ENCODE data around the gene ERO1B.
A peak's percentile ranks its signal among the peaks of the same experiment; 100 is the strongest.
"Not testable (repeated sequence)": the region's sequence is repeated elsewhere in the genome, so short reads cannot be mapped to it uniquely, and the experiment has no call there.

Gene ERO1B, protein sequence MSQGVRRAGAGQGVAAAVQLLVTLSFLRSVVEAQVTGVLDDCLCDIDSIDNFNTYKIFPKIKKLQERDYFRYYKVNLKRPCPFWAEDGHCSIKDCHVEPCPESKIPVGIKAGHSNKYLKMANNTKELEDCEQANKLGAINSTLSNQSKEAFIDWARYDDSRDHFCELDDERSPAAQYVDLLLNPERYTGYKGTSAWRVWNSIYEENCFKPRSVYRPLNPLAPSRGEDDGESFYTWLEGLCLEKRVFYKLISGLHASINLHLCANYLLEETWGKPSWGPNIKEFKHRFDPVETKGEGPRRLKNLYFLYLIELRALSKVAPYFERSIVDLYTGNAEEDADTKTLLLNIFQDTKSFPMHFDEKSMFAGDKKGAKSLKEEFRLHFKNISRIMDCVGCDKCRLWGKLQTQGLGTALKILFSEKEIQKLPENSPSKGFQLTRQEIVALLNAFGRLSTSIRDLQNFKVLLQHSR

GRCh38 chr1:236281654-236282424 is at the start of gene ERO1B:
Gene ERO1B, minus strand, starts transcription at chr1:236281958. Its CDS starts 175 bp downstream, at chr1:236281783.
- FAIRE-seq: peak; percentile 93

DNA sequence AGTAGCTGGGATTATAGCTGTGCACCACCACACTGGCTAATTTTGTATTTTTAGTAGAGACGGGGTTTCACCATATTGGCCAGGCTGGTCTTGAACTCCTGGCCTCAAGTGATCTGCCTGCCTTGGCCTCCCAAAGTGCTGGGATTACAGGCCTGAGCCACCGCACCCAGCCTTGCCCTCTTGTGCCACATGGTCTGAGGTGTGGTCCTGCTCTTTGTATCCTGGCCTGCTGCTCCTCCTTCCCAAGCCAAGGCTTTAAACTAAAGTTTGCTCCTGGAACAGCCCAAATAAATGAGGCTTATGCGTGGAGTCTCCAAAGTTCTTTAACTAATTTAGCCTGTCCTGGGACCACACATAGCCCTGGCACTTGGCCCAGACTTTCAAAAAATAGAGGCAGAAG is 49.7 kb upstream of the ERO1B start:
- not testable (repeated sequence) for FAIRE-seq

GRCh38 chr1:236326432-236326831 is 44.7 kb upstream of the ERO1B start:
- FAIRE-seq: no peak

DNA sequence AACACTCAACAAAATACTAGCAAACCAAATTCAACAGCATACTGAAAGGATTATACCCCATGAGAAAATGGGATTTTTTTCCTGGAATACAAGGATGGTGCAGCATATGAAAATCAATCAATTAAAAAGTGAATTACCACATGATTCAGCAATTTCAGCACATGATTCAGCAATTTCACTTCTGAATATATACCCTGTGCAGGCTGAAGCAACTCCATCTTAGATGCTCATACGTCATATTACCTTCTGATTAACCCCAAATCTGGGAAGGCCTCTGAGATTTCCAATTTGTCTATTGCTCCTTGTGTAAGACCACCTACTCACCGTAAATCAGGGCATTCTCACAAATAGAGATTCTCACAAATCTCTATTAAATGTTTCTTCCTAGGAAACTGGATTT is 43.8 kb upstream of the ERO1B start:
- no peak for FAIRE-seq

GRCh38 chr1:236323819-236324411 is 42.2 kb upstream of the ERO1B start:
- FAIRE-seq: no peak

- FAIRE-seq: no peak
Measured at GRCh38 chr1:236322566-236323409, 41.0 kb upstream of the ERO1B start.

DNA sequence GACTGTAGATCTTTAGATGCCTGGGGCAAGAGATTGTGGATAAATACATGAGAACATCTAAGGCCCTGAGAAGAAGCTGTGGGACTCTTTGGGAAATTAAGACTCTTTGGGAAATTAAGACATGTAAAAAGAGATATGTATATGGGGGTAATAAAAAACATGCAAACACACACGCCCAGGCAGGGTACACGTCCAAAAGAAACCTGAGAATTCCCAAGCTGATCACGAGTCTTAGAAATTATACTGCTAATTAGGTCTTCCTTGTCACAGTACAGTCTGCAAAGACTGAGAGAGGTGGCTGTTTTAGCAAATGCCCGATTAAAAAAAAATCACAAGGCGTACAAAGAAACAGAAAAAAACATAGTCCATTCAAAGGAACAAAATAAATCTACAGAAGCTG is 39.3 kb upstream of the ERO1B start:
- no peak for FAIRE-seq

GRCh38 chr1:236320671-236321070 is 38.9 kb upstream of the ERO1B start:
- no peak for FAIRE-seq

GRCh38 chr1:236320214-236320613 is 38.5 kb upstream of the ERO1B start:
- FAIRE-seq: no peak

GRCh38 chr1:236316437-236316836 is 34.7 kb upstream of the ERO1B start:
- FAIRE-seq: no peak

- no peak for FAIRE-seq
Measured at GRCh38 chr1:236315518-236315917, 33.8 kb upstream of the ERO1B start.

GRCh38 chr1:236315092-236315491 is 33.3 kb upstream of the ERO1B start:
- no peak for FAIRE-seq

GRCh38 chr1:236314050-236314449 is 32.3 kb upstream of the ERO1B start:
- FAIRE-seq: not testable (repeated sequence)

DNA sequence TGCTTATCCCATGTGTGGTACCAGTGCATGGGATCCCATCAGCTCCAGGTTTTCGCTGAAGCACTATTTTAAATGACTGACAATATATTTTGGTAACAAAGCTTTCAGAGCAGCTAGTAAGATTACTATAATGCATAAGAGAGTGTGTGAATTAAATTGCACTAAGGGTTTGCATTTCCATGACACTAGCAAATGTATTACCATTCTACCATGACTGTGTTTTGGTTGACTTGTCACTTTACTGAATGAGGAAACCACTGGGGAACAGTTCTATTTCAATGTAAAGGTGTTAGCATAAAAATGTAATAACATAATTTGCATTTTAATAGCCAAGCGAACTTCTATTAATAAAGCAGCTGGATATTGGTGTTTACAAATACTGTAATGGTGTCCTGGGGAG is 31.7 kb upstream of the ERO1B start:
- FAIRE-seq: no peak

- FAIRE-seq: no peak
Measured at GRCh38 chr1:236311040-236311439, 29.3 kb upstream of the ERO1B start.

DNA sequence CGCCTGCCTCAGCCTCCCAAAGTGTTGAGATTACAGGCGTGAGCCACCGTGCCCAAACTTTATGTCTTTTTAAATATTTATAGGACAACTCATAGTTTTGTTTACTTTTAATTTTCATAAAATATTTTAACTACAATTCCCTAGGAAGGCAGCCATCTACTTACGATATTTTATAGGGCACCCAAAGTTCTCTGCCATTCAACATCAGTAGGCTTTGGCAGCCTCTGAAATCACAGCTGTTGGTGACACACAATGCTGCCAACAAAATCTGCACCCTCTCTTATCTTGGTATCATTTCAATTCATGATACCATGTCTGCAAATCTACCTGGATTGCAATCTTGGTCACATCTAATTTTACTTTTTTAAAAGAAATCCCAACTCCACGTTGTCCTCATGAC is 27.1 kb upstream of the ERO1B start:
- no peak for FAIRE-seq

GRCh38 chr1:236307435-236307834 is 25.7 kb upstream of the ERO1B start:
- no peak for FAIRE-seq

- no peak for FAIRE-seq
Measured at GRCh38 chr1:236304682-236305081, 22.9 kb upstream of the ERO1B start.

DNA sequence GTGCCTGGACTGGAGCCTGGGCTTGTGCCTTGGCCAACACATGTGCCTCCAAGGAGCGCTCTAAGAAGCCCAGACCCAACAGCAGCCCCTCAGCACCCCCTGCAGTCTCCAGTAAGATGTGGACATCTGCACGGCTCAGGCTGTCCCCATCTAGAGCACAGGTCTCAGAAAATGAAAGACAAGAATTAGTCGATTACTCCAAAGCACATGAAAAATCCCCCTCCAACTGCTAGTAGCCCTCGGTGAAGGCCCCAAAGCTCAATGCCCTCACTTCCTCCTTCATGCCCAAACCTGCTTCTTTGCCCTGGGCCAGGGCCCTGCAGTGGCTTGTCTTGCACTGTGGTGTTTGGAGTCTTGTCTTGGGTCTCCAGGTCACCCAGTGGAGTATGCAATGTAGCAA is 21.9 kb upstream of the ERO1B start:
- no peak for FAIRE-seq

- no peak for FAIRE-seq
Measured at GRCh38 chr1:236302941-236303340, 21.2 kb upstream of the ERO1B start.

GRCh38 chr1:236301958-236302335 is 20.2 kb upstream of the ERO1B start:
- FAIRE-seq: no peak

DNA sequence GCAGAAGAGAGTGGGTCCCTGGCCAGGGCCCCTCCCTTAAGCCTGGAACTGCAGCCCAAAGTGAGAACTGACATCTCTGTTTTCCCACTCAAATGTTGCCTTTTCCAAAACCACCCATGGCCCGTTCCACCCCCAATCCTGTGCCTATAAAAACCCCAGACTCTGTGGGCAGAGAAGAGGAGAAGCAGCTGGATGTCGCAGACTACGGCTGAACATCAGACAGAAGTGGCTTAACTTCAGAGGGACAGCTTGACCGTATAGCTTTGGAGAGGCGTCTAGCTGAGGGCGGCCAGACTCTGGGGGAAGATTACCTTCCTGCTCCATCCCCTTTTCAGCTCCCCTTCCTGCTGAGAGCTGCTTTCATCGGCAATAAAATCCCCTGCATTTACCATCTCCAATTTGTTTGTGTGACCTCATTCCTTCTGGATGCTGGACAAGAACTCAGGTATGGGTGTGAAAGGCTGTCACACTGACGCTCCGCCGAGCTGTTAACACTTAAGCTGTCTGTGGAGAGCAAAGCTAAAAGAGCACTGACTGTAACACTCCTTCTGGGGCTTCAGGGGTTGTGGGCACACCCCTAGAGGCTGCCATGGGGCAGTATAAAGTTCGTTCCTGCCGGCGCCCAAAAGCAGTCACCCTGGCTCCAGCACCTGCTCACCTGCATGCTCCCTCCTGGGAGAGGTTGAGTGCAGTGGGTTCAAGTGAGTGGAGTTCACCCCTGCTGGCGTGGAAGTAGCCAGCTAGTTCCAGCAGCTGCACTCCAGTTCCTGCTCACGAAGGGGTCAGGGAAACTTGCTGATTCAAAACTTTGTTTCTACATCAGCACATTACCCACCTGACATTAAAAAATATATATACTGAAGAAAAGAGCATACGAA is 19.6 kb upstream of the ERO1B start:
- no peak for FAIRE-seq

Measured in TTC549 (cell line).